NCI-H1105 treated with DMSO at 0.1 percent for 48 hours (cell line): ENCODE results near the gene CDIPT.

Experiments used
- DNase-seq: peaks from one replicate; lab custom pipeline; 2025; lab: John Stamatoyannopoulos, UW

The CDIPT gene

GRCh38 chr16:29810699-29811169, 52.3 kb downstream of the CDIPT start:
- DNase-seq = no peak

- peak; percentile 19 for DNase-seq
These were observed 53.0 kb downstream of the CDIPT start for GRCh38 chr16:29809850-29810698.

DNA sequence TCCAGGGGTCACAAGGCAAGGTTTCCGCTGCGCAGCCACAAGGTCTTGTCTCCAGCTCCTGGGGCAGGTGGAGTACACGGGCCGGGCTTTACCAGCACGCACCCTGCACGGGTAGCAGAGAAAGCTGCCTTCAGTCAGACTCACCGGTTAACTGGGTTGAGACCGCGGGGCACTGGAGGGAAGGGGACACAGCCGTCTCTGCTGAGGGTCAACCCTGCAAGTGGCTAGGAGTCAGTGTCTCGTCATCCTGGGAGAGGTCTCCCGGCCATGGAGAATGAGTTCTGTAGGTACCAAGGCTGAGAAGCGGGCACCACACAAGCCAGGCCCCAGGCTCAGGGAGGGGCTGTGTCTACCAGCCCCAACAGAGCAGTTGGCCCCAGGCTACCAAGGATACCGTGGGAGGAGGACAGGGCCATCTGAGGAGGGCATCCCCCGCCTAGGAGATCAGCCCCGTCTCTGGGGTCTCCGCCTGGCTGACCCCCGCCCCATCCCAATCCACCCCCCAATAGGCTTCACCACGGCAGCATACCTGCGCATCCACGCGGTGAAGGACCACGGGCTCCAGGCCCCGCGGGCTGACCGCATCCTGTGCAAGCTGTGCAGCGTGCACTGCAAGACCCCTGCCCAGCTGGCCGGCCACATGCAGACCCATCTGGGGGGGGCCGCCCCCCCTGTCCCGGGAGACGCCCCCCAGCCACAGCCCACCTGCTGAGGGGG, 53.8 kb downstream of the CDIPT start:
- no peak for DNase-seq
